Ramos (cell line): ENCODE measurements around the gene SMC4.
"Not testable (repeated sequence)": the region's sequence is repeated elsewhere in the genome, so short reads cannot be mapped to it uniquely, and the experiment has no call there.

Experiments
- in situ Hi-C: fragments of 300-500 bp; cut with MboI; formaldehyde crosslinking; loops from one replicate; pipeline ENCODE4 v1.14.3; 2022; ENCODE audit warnings: low sequenced_read_pairs; ENCODE audit not compliant: unreplicated experiment

SMC4 gene

GRCh38 chr3:160437083-160437455, 37.6 kb downstream of the SMC4 start:
- in situ Hi-C loops: no loop called here

GRCh38 chr3:160440687-160441086, 41.2 kb downstream of the SMC4 start:
- in situ Hi-C loops: no loop called here

- in situ Hi-C loops: no loop called here
Observed at GRCh38 chr3:160444411-160444810, 45.0 kb downstream of the SMC4 start.

- in situ Hi-C loops: no loop called here
Observed at GRCh38 chr3:160445854-160446253, 46.4 kb downstream of the SMC4 start.

- in situ Hi-C loops: no loop called here
Observed at GRCh38 chr3:160446522-160447056, 47.1 kb downstream of the SMC4 start.

- in situ Hi-C loops: no loop called here
Observed at GRCh38 chr3:160447544-160447943, 48.1 kb downstream of the SMC4 start.

GRCh38 chr3:160448845-160449635, 49.6 kb downstream of the SMC4 start:
- in situ Hi-C loops: no loop called here

- in situ Hi-C loops: no loop called here
Observed at GRCh38 chr3:160449636-160450598, 50.5 kb downstream of the SMC4 start, which contains the start of gene TRIM59. Gene TRIM59 (minus strand): TSS chr3:160449786. CDS start chr3:160439183, 10,603 bp downstream.

GRCh38 chr3:160450846-160451245, 51.4 kb downstream of the SMC4 start:
- in situ Hi-C loops: no loop called here

- in situ Hi-C loops: no loop called here
Observed at GRCh38 chr3:160451602-160452001, 52.2 kb downstream of the SMC4 start.

GRCh38 chr3:160452251-160452650, 52.8 kb downstream of the SMC4 start:
- in situ Hi-C loops: not testable (repeated sequence)

GRCh38 chr3:160454995-160455394, 55.5 kb downstream of the SMC4 start:
- in situ Hi-C loops: no loop called here

- in situ Hi-C loops: no loop called here
Observed at GRCh38 chr3:160455846-160456245, 56.4 kb downstream of the SMC4 start.

GRCh38 chr3:160458151-160458550, 58.7 kb downstream of the SMC4 start:
- in situ Hi-C loops: no loop called here

- in situ Hi-C loops: no loop called here
Observed at GRCh38 chr3:160459450-160459970, 60.1 kb downstream of the SMC4 start.

- in situ Hi-C loops: no loop called here
Observed at GRCh38 chr3:160460033-160460432, 60.6 kb downstream of the SMC4 start.

GRCh38 chr3:160464321-160464720, 64.9 kb downstream of the SMC4 start:
- in situ Hi-C loops: no loop called here

GRCh38 chr3:160464971-160465370, 65.5 kb downstream of the SMC4 start:
- in situ Hi-C loops: no loop called here

GRCh38 chr3:160470181-160470580, 70.7 kb downstream of the SMC4 start:
- in situ Hi-C loops: no loop called here

GRCh38 chr3:160471892-160472291, 72.4 kb downstream of the SMC4 start:
- in situ Hi-C loops: no loop called here

GRCh38 chr3:160472344-160472743, 72.9 kb downstream of the SMC4 start:
- in situ Hi-C loops: no loop called here
